Pons (tissue), 1 donor: ENCODE data around the gene CRB1.

Experiments
- DNase-seq: peaks from one replicate; pipeline ENCODE4 v3.0.0-alpha.2; 2016; ENCODE audit warnings: low spot score

CRB1 gene

DNA sequence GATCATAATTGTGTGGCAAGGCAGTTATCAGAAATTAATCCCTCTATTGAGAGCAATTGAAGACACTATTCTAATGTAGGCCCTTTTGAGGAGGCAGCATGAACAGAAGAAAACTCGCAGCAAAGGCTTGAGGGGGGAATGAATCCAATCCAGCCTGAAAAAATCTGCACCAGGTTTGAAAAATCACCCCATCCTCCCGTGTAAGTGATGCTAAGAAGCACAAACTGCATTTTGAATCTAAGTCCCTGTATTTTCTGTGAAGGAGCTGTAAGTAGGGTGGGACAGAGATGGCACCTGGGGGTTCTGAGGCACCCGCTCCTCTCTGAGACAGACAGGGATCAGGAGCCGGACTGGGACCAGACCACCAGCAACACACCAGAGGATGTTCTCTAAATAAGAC lies at the start of gene CRB1:
Gene CRB1 (plus strand): TSS at position 241 of the 400 bp plus-strand sequence. CDS start 161 bp downstream, outside the sequence.
- peak; percentile 50 for DNase-seq

DNA sequence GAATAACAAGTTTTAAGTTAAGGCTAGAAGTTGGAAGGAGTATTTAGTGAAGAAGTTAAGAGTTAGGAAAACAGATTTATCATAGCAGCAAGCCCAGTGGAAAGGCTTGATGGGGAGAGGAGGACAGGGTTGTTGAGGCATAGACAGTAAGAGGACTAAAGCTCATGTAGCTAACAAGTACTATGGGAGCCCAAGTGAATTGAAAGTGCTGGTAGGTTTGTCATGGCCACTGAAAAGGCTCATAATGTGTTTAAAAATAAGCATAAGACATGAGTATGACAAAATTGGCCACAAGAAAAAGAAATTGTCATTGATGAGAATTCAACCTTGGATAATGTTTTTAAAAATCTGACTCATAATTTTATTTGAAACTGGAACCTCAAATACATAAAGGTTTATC lies 49.2 kb upstream of the CRB1 start:
- DNase-seq, result no peak

GRCh38 chr1:197222025-197222685 lies 45.9 kb upstream of the CRB1 start:
- no peak for DNase-seq

DNA sequence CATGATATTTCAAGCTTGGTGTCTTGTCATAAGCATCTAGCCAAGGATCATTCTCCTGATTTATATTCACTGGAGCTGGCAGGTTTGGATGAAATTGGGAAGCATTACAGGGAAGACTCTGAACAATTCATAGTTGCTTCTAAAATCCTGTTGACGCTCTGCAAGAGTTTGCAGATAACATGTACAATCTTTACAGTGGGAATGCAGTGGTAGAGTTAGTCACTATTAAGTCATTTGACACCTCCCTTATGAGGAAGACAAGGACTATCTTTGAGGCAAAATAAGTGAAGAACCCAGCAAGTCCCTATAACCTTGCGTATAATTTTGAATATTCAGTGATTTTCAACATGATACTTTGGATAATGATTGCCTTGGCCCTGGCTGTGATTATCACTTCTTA lies 45.3 kb upstream of the CRB1 start:
- DNase-seq, result no peak

DNA sequence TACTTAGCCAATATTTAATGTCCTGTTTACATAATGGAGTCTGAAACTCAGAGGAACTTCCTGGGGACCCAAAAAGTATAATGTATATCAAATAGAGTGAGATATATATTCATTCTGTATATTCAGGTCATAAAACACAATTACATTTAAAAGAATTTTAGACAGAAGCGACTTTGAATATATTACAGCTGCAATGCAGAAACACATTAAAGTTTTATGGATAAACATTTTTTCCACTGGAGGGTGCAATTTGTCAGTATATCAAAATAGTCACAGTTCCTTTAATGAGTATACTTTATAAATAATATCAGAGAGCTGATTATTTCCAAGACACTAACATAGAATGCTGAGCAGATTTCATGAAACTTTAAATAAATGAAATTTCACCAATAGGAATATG lies 43.9 kb upstream of the CRB1 start:
- peak; percentile 64 for DNase-seq

GRCh38 chr1:197225611-197226010 lies 42.4 kb upstream of the CRB1 start:
- DNase-seq, result no peak

- DNase-seq, result peak; percentile 93
Measured at GRCh38 chr1:197234581-197234980, 33.5 kb upstream of the CRB1 start.

- DNase-seq, result no peak
Measured at GRCh38 chr1:197235355-197235754, 32.7 kb upstream of the CRB1 start.

DNA sequence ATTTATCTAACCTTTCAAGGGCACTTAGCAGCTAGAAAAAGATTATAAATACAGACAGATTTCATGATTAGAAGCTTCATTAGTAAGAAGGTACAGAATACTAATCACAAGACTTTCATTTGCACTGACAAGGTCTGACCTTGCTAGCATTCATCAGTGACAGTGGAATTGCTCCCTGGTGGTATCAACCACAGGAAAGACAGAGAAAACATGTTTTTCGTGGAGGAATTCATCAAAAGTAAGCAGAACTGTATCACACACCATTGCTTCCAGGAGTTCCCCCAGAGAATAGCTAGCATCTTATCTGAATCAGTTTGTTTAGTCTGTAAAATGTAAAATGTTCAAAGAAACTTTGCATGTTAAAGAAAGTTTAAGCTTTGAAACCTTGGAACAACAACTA lies 20.6 kb upstream of the CRB1 start:
- DNase-seq, result no peak

- DNase-seq, result no peak
Measured at GRCh38 chr1:197249324-197249723, 18.7 kb upstream of the CRB1 start.

DNA sequence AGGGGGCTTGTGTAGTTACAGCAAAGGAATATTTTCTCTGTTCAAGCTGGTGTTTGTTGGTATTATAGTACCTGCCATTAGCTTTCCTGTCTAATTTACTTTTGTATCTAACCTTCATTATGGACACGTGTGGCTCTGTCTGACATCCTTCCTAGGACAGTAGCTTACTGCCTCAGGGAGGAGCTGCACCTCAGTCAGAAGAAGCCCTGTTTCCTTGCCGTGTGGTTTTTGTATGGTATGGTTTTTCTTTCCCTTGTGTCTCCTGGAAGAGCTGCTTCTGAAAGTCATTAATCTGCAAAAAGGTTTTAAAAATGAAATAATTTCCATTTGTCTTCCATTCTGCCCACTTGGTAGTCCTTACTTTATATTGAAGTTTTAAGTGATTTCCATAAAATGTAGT lies 17.4 kb upstream of the CRB1 start:
- DNase-seq, result no peak

GRCh38 chr1:197252973-197253372 lies 15.1 kb upstream of the CRB1 start:
- DNase-seq, result no peak

- DNase-seq, result no peak
Measured at GRCh38 chr1:197254866-197255265, 13.2 kb upstream of the CRB1 start.

- no peak for DNase-seq
Measured at GRCh38 chr1:197264936-197265567, 3.0 kb upstream of the CRB1 start.

DNA sequence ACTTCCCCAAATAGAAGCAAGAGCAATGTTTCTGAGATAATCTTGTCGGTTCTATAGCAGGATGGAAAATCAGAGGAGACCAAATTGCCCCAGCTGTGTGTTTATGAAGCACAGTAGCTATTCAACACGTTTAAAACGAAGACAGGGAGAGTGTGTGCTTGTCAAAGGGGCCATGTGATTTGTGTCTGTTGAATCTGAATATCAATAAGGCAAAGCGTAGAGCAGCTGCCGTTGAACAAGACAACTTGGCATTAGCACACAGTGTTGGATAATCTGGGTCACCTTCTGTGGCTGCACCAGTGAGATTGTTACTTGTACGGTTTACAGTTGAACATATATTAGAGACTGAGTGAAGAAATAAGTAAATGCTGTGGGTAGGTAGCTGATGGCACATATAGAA lies 1.0 kb downstream of the CRB1 start:
- DNase-seq, result peak; percentile 93

DNA sequence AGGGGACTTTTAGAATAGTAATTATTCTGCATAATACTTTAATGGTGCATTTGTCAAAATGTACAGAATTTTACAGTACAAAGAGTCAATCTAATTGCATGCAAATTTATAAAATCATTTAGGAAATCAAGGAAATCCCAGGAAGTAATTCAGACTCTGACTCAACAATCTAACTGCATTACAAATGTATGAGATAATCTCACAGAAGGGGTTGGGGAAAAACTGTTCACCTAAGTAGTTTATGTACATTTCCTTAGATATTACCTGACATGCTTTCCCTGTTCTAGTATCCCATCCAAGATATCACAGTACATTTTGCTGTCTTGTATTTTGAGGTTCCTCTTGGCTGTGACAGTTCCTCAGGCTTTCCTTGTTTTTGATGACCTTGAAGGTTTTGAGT lies 4.7 kb downstream of the CRB1 start:
- DNase-seq, result no peak

- DNase-seq, result no peak
Measured at GRCh38 chr1:197277166-197277565, 9.1 kb downstream of the CRB1 start.

GRCh38 chr1:197284325-197284724 lies 16.3 kb downstream of the CRB1 start:
- no peak for DNase-seq

DNA sequence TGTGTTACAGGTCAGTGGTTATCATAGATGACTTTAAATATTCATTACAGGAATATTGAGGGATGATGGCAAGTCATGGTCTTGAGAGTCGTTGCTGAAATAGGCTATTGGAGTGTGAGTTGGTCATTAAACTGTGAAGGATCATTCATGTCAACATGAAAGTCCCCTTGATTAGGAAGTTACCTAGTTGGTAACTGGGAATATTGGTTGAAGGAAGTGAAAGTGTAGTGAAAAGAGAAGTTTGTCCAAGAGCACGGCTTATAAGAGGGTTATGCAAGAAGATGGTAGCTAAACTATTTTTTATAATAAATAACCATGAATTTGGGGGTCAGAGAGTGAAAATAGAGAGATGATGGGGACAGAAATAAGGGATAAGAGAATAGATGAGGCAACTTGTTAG lies 16.9 kb downstream of the CRB1 start:
- peak; percentile 18 for DNase-seq

GRCh38 chr1:197285526-197286205 lies 17.6 kb downstream of the CRB1 start:
- no peak for DNase-seq

DNA sequence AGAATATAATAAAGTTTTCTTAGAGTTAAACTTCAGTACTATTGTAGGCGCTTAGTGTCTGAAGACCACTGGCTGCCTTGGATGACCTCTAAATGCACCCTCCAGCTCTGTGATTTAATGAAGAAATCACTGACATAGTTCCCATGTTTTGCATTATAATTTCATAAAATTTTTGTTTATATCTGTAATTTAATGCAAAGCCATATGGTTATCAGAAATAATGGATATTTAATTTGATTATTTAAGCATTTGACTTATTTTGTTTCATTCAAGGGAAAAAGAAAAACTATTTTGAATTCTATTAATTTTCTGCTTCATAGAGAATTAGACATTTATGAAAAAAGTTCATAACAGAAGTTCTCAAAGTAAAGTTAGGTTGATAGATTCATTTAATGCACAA lies 18.6 kb downstream of the CRB1 start:
- DNase-seq, result no peak

DNA sequence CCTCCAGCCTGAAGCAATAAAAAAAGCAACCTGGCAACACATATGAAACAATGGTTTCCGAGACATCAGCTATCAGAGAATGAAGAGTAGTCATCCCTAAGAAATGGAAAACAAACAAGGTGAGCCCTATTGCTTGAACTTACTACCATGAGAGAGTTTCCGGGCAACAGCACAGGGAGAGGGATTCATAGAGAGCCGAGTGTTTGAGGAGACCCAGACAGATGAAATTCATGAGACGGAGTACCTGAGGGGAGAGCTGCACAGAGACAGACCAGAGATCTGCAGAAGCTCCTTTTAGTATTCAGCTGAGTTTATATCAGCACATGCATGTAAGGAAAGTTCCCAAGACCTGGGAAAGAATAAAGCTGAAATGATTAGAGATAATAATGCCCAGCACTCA lies 19.8 kb downstream of the CRB1 start:
- no peak for DNase-seq

- no peak for DNase-seq
Measured at GRCh38 chr1:197302775-197303174, 34.7 kb downstream of the CRB1 start.
